GM12892 (cell line): ENCODE measurements around the gene DEAF1.
"Not testable (repeated sequence)": the region's sequence is repeated elsewhere in the genome, so short reads cannot be mapped to it uniquely, and the experiment has no call there.

ENCODE experiments used
- POLR2A ChIP-seq: IDR thresholded peaks from 2 replicates; pipeline ENCODE4 v1.6.1; 2011; ENCODE audit warnings: low read depth, low read length, control low read depth
- POLR2AphosphoS5 ChIP-seq: IDR thresholded peaks from 2 replicates; pipeline ENCODE4 v1.6.1; 2011; ENCODE audit warnings: low read depth, low read length, control low read depth
- TAF1 ChIP-seq: IDR thresholded peaks from 2 replicates; pipeline ENCODE4 v1.6.1; 2011; ENCODE audit warnings: low read depth, mild to moderate bottlenecking, control low read depth, low read length, borderline replicate concordance

DNA sequence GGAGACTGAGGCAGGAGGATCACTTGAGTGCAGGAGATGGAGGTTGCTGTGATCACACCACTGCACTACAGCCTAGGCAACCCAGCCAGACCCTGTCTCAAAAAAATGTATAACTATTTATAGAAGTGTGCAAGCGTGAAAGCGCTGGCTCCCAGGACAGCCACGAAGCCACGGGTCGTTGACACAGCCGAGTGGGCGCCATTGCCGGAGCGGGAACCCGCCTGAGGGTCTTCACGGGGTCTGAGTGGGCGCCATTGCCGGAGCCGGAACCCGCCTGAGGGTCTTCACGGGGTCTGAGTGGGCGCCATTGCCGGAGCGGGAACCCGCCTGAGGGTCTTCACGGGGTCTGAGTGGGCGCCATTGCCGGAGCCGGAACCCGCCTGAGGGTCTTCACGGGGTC is 39.5 kb upstream of the DEAF1 start:
- not testable (repeated sequence) for TF ChIP-seq TAF1, POLR2A, POLR2AphosphoS5
